IMR-90 (cell line): ENCODE data around the gene KCTD8. TPM values are rescaled to one million over a fixed set of nuclear protein-coding genes. Genes with fewer than 3 reads are reported as not detected.

Experiments used
- ATAC-seq: fragments of 200-7000 bp; cut with Tn5 transposase; 2 replicates; pipeline ENCODE4 v1.9.1; 2020; ENCODE audit warnings: low read depth, mild to moderate bottlenecking, moderate library complexity
- BruUV-seq: library from RNA; stranded (reverse); fragments of 400-500 nt; replicated peaks from 2 replicates; lab custom pipeline; 2021; lab: Mats Ljungman, UMichigan
- CTCF ChIA-PET: fragments of 300-600 bp; formaldehyde crosslinking; extraction: SDS; loops from one replicate; lab custom pipeline; 2021; ENCODE audit warnings: antibody characterized with exemption; lab: Yijun Ruan, JAX
- POLR2A ChIA-PET: fragments of 300-600 bp; sonication (Branson Sonifier 250); formaldehyde crosslinking; loops from one replicate; lab custom pipeline; 2022; ENCODE audit warnings: antibody characterized with exemption; ENCODE audit not compliant: unreplicated experiment; lab: Charles Lee
- DNase-seq: peaks from one replicate; pipeline ENCODE4 v3.0.0; 2013
- H2AFZ ChIP-seq: replicated peaks from 2 replicates; pipeline ENCODE3; 2013; ENCODE audit warnings: low read length, mild to moderate bottlenecking; ENCODE audit not compliant: poor library complexity
- H2AK5ac ChIP-seq: 2 replicates; pipeline ENCODE4 v1.6.1; 2013; ENCODE audit warnings: low read depth, low read length, inconsistent platforms
- H2AK9ac ChIP-seq: replicated peaks from 2 replicates; pipeline ENCODE3; 2013; ENCODE audit warnings: mild to moderate bottlenecking, low read depth, low read length, moderate library complexity; ENCODE audit not compliant: poor library complexity
- H2BK120ac ChIP-seq: 2 replicates; pipeline ENCODE4 v1.6.1; 2013; ENCODE audit warnings: low read depth, low read length, inconsistent platforms
- H2BK15ac ChIP-seq: 3 replicates; pipeline ENCODE4 v1.6.1; 2013; ENCODE audit warnings: low read depth, low read length, inconsistent platforms
- H2BK20ac ChIP-seq: 2 replicates; pipeline ENCODE4 v1.6.1; 2013; ENCODE audit warnings: low read depth, mild to moderate bottlenecking, inconsistent platforms, low read length, moderate library complexity
- H2BK5ac ChIP-seq: 2 replicates; pipeline ENCODE4 v1.6.1; 2013; ENCODE audit warnings: mild to moderate bottlenecking, low read depth, low read length, inconsistent platforms; ENCODE audit not compliant: poor library complexity, severe bottlenecking
- H3K14ac ChIP-seq: replicated peaks from 2 replicates; pipeline ENCODE4 v1.6.1; 2013; ENCODE audit warnings: low read depth, low read length, inconsistent platforms
- H3K18ac ChIP-seq: 2 replicates; pipeline ENCODE4 v1.6.1; 2013; ENCODE audit warnings: low read depth, low read length, control low read depth
- H3K23ac ChIP-seq: 2 replicates; pipeline ENCODE4 v1.6.1; 2013; ENCODE audit warnings: low read depth, low read length, inconsistent platforms
- H3K27ac ChIP-seq: 2 replicates; pipeline ENCODE4 v1.5.1; 2013; ENCODE audit warnings: mild to moderate bottlenecking, control low read depth, low read length; ENCODE audit not compliant: insufficient read depth
- H3K27me3 ChIP-seq: 2 replicates; pipeline ENCODE4 v1.6.1; 2013; ENCODE audit warnings: low read length; ENCODE audit not compliant: control insufficient read depth, insufficient read depth
- H3K36me3 ChIP-seq: 2 replicates; pipeline ENCODE4 v1.6.1; 2013; ENCODE audit warnings: low read length, mixed read lengths; ENCODE audit not compliant: control insufficient read depth, insufficient read depth
- H3K4ac ChIP-seq: 2 replicates; pipeline ENCODE4 v1.6.1; 2013; ENCODE audit warnings: low read depth, low read length, inconsistent platforms
- H3K4me1 ChIP-seq: 2 replicates; pipeline ENCODE4 v1.6.1; 2013; ENCODE audit warnings: low read length, mixed read lengths; ENCODE audit not compliant: control insufficient read depth, insufficient read depth
- H3K4me2 ChIP-seq: 2 replicates; pipeline ENCODE4 v1.6.1; 2013; ENCODE audit warnings: low read depth, mild to moderate bottlenecking, control low read depth, low read length, moderate library complexity
- H3K4me3 ChIP-seq: 2 replicates; pipeline ENCODE4 v1.5.1; 2013; ENCODE audit warnings: low read depth, mild to moderate bottlenecking, control low read depth, low read length, moderate library complexity; ENCODE audit not compliant: insufficient read depth
- H3K56ac ChIP-seq: 2 replicates; pipeline ENCODE4 v1.6.1; 2013; ENCODE audit warnings: low read length, inconsistent platforms; ENCODE audit not compliant: insufficient read depth; ENCODE audit errors: extremely low read depth
- H3K79me1 ChIP-seq, 2 experiments: 2 replicates each; pipeline ENCODE4 v1.6.1; 2013; ENCODE audit warnings: low read length in 2 of 2, inconsistent platforms in 1 of 2, low read depth in 1 of 2
- H3K9ac ChIP-seq: 2 replicates; pipeline ENCODE4 v1.6.1; 2013; ENCODE audit warnings: low read depth, low read length, control low read depth
- H3K9me1 ChIP-seq: 2 replicates; pipeline ENCODE4 v1.6.1; 2013; ENCODE audit warnings: low read length, inconsistent platforms; ENCODE audit not compliant: insufficient read depth
- H3K9me3 ChIP-seq: 2 replicates; pipeline ENCODE4 v1.6.1; 2013; ENCODE audit warnings: low read length; ENCODE audit not compliant: control insufficient read depth, insufficient read depth
- H4K20me1 ChIP-seq: 2 replicates; pipeline ENCODE4 v1.6.1; 2013; ENCODE audit warnings: low read length, inconsistent platforms; ENCODE audit not compliant: insufficient read depth
- H4K5ac ChIP-seq: 2 replicates; pipeline ENCODE4 v1.6.1; 2013; ENCODE audit warnings: mild to moderate bottlenecking, low read depth, low read length, control low read depth
- H4K8ac ChIP-seq, 2 experiments: 2 replicates each; pipeline ENCODE4 v1.6.1; 2013; ENCODE audit warnings: low read depth in 2 of 2, low read length in 2 of 2, control low read depth in 1 of 2, inconsistent platforms in 1 of 2
- H4K91ac ChIP-seq: 2 replicates; pipeline ENCODE4 v1.6.1; 2013; ENCODE audit warnings: low read depth, low read length, inconsistent platforms; ENCODE audit not compliant: insufficient read depth
- BHLHE40 ChIP-seq: fragments of 150-350 bp; IDR thresholded peaks from 2 replicates; pipeline ENCODE4 v1.6.1; 2016; ENCODE audit warnings: mild to moderate bottlenecking, low read depth, low read length
- CHD1 ChIP-seq: IDR thresholded peaks from 2 replicates; pipeline ENCODE4 v1.6.1; 2012; ENCODE audit warnings: low read depth, low read length, improper control_type of control experiment
- FOS ChIP-seq: fragments of 150-350 bp; IDR thresholded peaks from 2 replicates; pipeline ENCODE4 v1.6.1; 2016; ENCODE audit warnings: low read depth, low read length
- MAFK ChIP-seq: IDR thresholded peaks from 2 replicates; pipeline ENCODE4 v1.6.1; 2012; ENCODE audit warnings: low read depth, low read length, improper control_type of control experiment
- MAZ ChIP-seq: IDR thresholded peaks from 2 replicates; pipeline ENCODE4 v1.6.1; 2012; ENCODE audit warnings: low read depth, mild to moderate bottlenecking, low read length, improper control_type of control experiment, moderate library complexity, borderline replicate concordance
- MXI1 ChIP-seq: IDR thresholded peaks from 2 replicates; pipeline ENCODE4 v1.6.1; 2012; ENCODE audit warnings: low read depth, mild to moderate bottlenecking, low read length, moderate library complexity, borderline replicate concordance
- NFE2L2 ChIP-seq: fragments of 150-350 bp; IDR thresholded peaks from 2 replicates; pipeline ENCODE4 v1.6.1; 2016; ENCODE audit warnings: low read depth, mild to moderate bottlenecking, low read length
- POLR2A ChIP-seq: IDR thresholded peaks from 2 replicates; pipeline ENCODE4 v1.6.1; 2012; ENCODE audit warnings: mild to moderate bottlenecking, low read depth, low read length
- RAD21 ChIP-seq: IDR thresholded peaks from 2 replicates; pipeline ENCODE4 v1.6.1; 2012; ENCODE audit warnings: low read length, improper control_type of control experiment
- RCOR1 ChIP-seq: IDR thresholded peaks from 2 replicates; pipeline ENCODE4 v1.6.1; 2012; ENCODE audit warnings: mild to moderate bottlenecking, low read length, improper control_type of control experiment; ENCODE audit not compliant: insufficient replicate concordance
- SMC3 ChIP-seq: fragments of 150-350 bp; IDR thresholded peaks from 2 replicates; pipeline ENCODE4 v1.6.1; 2016; ENCODE audit warnings: low read depth, mild to moderate bottlenecking, antibody characterized with exemption, low read length, moderate library complexity
- dilution Hi-C: fragments of 300-500 bp; cut with HindIII; formaldehyde crosslinking; loops from one replicate; pipeline ENCODE4 v1.14.3; 2018; ENCODE audit warnings: low sequenced_read_pairs; ENCODE audit not compliant: unreplicated experiment
- in situ Hi-C: fragments of 300-500 bp; cut with MboI; formaldehyde crosslinking; loops from 3 replicates; pipeline ENCODE4 v1.14.3; 2019; ENCODE audit warnings: low sequenced_read_pairs, inconsistent platforms, mixed read lengths
- intact Hi-C: fragments of 100-400 bp; cut with micrococcal nuclease; formaldehyde crosslinking; loops from 2 replicates; pipeline ENCODE4 v1.10.0; 2022
- polyA plus RNA-seq, 3 experiments: library from polyadenylated mRNA; depleted of rRNA; stranded (reverse); fragments of >200 nt; gene quantifications; 2 replicates each; pipeline ENCODE4 v1.2.3, GENCODE V29; 2012; ENCODE audit warnings: low replicate concordance in 1 of 3
- total RNA-seq: library from RNA; depleted of rRNA; stranded (reverse); fragments of >200 nt; gene quantifications from 2 replicates; pipeline ENCODE4 v1.2.3, GENCODE V29; 2012
- TF ChIP-seq, protein P1 (sequence below): fragments of 150-350 bp; IDR thresholded peaks from 2 replicates; pipeline ENCODE4 v1.6.1; 2016; ENCODE audit warnings: low read depth, mild to moderate bottlenecking, low read length, moderate library complexity, borderline replicate concordance
- TF ChIP-seq, protein P2 (sequence below): conservative IDR thresholded peaks from 2 replicates; pipeline ENCODE4 v1.5.1; 2012; ENCODE audit warnings: mild to moderate bottlenecking, low read depth, low read length, improper control_type of control experiment
- TF ChIP-seq, protein P3 (sequence below): fragments of 150-350 bp; IDR thresholded peaks from 2 replicates; pipeline ENCODE4 v1.6.1; 2017; ENCODE audit warnings: mild to moderate bottlenecking, antibody characterized with exemption, low read length, low read depth

The KCTD8 gene
- total and polyA plus RNA-seq, 2 of the 4 experiments (the other 2 are of a cell fraction) = 0.03 TPM; not detected in 1

DNA sequence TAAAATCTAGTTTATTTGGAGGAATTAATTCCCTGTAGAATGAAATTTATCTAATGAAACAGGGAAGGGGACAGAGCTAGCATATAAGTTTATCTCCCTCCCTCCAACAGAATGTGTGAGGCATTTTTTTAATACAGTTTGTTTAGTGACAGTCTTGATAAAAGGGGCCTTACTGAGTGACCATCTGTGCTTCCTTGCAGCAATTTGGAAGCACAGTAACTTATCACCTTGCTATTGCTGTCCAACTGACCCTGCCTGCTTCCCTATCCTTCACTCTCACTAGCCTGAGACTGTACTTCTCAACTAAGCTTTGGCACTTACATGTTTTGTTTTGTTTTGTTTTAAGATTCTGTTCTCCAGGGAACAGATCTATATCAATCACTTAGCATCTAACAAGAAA, 31.1 kb upstream of the KCTD8 start:
- dilution Hi-C loops = no loop called here
- in situ Hi-C loops = no loop called here
- H3K9me1 ChIP-seq = no peaks in the 10 kb centered on the region
- no peak overlapping the region for H2BK15ac ChIP-seq
- no peak overlapping the region for H4K8ac ChIP-seq
- H4K5ac ChIP-seq = no peak overlapping the region
- no peaks in the 10 kb centered on the region for H3K36me3 ChIP-seq
- TF ChIP-seq, protein P1, sequence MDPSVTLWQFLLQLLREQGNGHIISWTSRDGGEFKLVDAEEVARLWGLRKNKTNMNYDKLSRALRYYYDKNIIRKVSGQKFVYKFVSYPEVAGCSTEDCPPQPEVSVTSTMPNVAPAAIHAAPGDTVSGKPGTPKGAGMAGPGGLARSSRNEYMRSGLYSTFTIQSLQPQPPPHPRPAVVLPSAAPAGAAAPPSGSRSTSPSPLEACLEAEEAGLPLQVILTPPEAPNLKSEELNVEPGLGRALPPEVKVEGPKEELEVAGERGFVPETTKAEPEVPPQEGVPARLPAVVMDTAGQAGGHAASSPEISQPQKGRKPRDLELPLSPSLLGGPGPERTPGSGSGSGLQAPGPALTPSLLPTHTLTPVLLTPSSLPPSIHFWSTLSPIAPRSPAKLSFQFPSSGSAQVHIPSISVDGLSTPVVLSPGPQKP = no peak
- no peak for TF ChIP-seq CHD1
- TF ChIP-seq, protein P2, sequence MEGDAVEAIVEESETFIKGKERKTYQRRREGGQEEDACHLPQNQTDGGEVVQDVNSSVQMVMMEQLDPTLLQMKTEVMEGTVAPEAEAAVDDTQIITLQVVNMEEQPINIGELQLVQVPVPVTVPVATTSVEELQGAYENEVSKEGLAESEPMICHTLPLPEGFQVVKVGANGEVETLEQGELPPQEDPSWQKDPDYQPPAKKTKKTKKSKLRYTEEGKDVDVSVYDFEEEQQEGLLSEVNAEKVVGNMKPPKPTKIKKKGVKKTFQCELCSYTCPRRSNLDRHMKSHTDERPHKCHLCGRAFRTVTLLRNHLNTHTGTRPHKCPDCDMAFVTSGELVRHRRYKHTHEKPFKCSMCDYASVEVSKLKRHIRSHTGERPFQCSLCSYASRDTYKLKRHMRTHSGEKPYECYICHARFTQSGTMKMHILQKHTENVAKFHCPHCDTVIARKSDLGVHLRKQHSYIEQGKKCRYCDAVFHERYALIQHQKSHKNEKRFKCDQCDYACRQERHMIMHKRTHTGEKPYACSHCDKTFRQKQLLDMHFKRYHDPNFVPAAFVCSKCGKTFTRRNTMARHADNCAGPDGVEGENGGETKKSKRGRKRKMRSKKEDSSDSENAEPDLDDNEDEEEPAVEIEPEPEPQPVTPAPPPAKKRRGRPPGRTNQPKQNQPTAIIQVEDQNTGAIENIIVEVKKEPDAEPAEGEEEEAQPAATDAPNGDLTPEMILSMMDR = no peak
- TF ChIP-seq RCOR1 = no peak
- no peak for TF ChIP-seq MAFK
- TF ChIP-seq, protein P3, sequence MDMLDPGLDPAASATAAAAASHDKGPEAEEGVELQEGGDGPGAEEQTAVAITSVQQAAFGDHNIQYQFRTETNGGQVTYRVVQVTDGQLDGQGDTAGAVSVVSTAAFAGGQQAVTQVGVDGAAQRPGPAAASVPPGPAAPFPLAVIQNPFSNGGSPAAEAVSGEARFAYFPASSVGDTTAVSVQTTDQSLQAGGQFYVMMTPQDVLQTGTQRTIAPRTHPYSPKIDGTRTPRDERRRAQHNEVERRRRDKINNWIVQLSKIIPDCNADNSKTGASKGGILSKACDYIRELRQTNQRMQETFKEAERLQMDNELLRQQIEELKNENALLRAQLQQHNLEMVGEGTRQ = no peak
- TF ChIP-seq MXI1 = no peak
- no peak for TF ChIP-seq SMC3
- no peak for TF ChIP-seq POLR2A
- no peak for TF ChIP-seq FOS
- TF ChIP-seq NFE2L2 = no peak
- TF ChIP-seq MAZ = no peak
- no peak for TF ChIP-seq RAD21
- no peak for TF ChIP-seq BHLHE40
- H2BK20ac ChIP-seq = no peak overlapping the region
- no peak overlapping the region for H3K14ac ChIP-seq
- no peak overlapping the region for H3K4me2 ChIP-seq
- no peak overlapping the region for H3K18ac ChIP-seq
- intact Hi-C loops = no loop called here
- no peak overlapping the region for H4K91ac ChIP-seq
- ATAC-seq (no peak), DNase-seq (no peak)
- no peak overlapping the region for H3K4me3 ChIP-seq
- no peaks in the 10 kb centered on the region for H4K20me1 ChIP-seq
- H3K4me1 ChIP-seq = no peaks in the 10 kb centered on the region
- no peak overlapping the region for H3K23ac ChIP-seq
- H3K4ac ChIP-seq = no peak overlapping the region
- no peak overlapping the region for H3K9ac ChIP-seq
- CTCF ChIA-PET = no interaction called here
- no peak overlapping the region for H3K27ac ChIP-seq
- no peaks in the 10 kb centered on the region for H3K79me1 ChIP-seq
- H3K9me3 ChIP-seq = no peaks in the 10 kb centered on the region
- POLR2A ChIA-PET = no interaction called here
- BruUV-seq = no TSS peak
- no peak overlapping the region for H2AK5ac ChIP-seq
- no peak overlapping the region for H3K56ac ChIP-seq
- H2BK120ac ChIP-seq = no peak overlapping the region
- H2AK9ac ChIP-seq = no peak overlapping the region
- H2AFZ ChIP-seq = no peak overlapping the region
- H3K27me3 ChIP-seq = no peaks in the 10 kb centered on the region
- no peak overlapping the region for H2BK5ac ChIP-seq
